Liver (tissue), 3 donors: ENCODE data around the gene GLI3.

Experiments
- ATF3 ChIP-seq: IDR thresholded peaks from 2 replicates; pipeline ENCODE4 v1.6.1; 2016; ENCODE audit warnings: antibody characterized with exemption
- CTCF ChIP-seq: fragments of 150-350 bp; IDR thresholded peaks from 2 replicates; pipeline ENCODE4 v1.5.1; 2017; ENCODE audit warnings: improper control_type of control experiment, low read depth, low read length; ENCODE audit not compliant: missing input control
- EGR1 ChIP-seq, 2 donors: IDR thresholded peaks; 2 replicates each; pipeline ENCODE4 v1.6.1; 2016 to 2018; ENCODE audit warnings: antibody characterized with exemption in 2 of 2, low read depth in 2 of 2
- FOXA1 ChIP-seq: IDR thresholded peaks from 2 replicates; pipeline ENCODE4 v1.6.1; 2016; ENCODE audit warnings: antibody characterized with exemption
- GABPA ChIP-seq, 2 donors: IDR thresholded peaks in 1 of 2; conservative IDR thresholded peaks in 1 of 2; 2 replicates each; pipeline ENCODE4 v1.6.1; 2016; ENCODE audit warnings: antibody characterized with exemption in 2 of 2, mild to moderate bottlenecking in 1 of 2, moderate library complexity in 1 of 2
- JUND ChIP-seq, 2 donors: IDR thresholded peaks; 2 replicates each; pipeline ENCODE4 v1.6.1; 2016; ENCODE audit warnings: antibody characterized with exemption in 2 of 2
- MAX ChIP-seq: IDR thresholded peaks from 2 replicates; pipeline ENCODE4 v1.6.1; 2016; ENCODE audit warnings: antibody characterized with exemption
- REST ChIP-seq: IDR thresholded peaks from 2 replicates; pipeline ENCODE4 v1.6.1; 2016; ENCODE audit warnings: antibody characterized with exemption, mild to moderate bottlenecking
- RXRA ChIP-seq, 2 donors: IDR thresholded peaks; 2 replicates each; pipeline ENCODE4 v1.6.1; 2017 to 2018; ENCODE audit warnings: antibody characterized with exemption in 2 of 2, mild to moderate bottlenecking in 1 of 2
- SP1 ChIP-seq: IDR thresholded peaks from 2 replicates; pipeline ENCODE4 v1.6.1; 2018; ENCODE audit warnings: antibody characterized with exemption, mild to moderate bottlenecking
- TAF1 ChIP-seq: conservative IDR thresholded peaks from 2 replicates; pipeline ENCODE4 v1.6.1; 2016; ENCODE audit warnings: antibody characterized with exemption, mild to moderate bottlenecking
- YY1 ChIP-seq: IDR thresholded peaks from 2 replicates; pipeline ENCODE4 v1.6.1; 2016; ENCODE audit warnings: antibody characterized with exemption, mild to moderate bottlenecking
- ZBTB33 ChIP-seq: IDR thresholded peaks from 2 replicates; pipeline ENCODE4 v1.6.1; 2016; ENCODE audit warnings: antibody characterized with exemption
- donor health status: healthy.
- donor health status: healthy.

GRCh38 chr7:42217053-42217452 lies 20.0 kb downstream of the GLI3 start:
- TF ChIP-seq JUND (IDR thresholded peaks at IDR 0.05) (no peak), SP1 (no peak), MAX (no peak), CTCF (no peak), FOXA1 (no peak), RXRA (IDR thresholded peaks at IDR 0.05) (no peak), EGR1 (IDR thresholded peaks at IDR 0.05; ENCODE audit: low read depth in 2 of 2) (no peak), REST (no peak), GABPA (IDR thresholded peaks at IDR 0.05 in 1 of 2, conservative IDR thresholded peaks at IDR 0.05 in 1 of 2) (no peak), ZBTB33 (no peak), YY1 (no peak), TAF1 (no peak), ATF3 (no peak)
